ENCODE data around the gene RPL10L.

RPL10L gene

DNA sequence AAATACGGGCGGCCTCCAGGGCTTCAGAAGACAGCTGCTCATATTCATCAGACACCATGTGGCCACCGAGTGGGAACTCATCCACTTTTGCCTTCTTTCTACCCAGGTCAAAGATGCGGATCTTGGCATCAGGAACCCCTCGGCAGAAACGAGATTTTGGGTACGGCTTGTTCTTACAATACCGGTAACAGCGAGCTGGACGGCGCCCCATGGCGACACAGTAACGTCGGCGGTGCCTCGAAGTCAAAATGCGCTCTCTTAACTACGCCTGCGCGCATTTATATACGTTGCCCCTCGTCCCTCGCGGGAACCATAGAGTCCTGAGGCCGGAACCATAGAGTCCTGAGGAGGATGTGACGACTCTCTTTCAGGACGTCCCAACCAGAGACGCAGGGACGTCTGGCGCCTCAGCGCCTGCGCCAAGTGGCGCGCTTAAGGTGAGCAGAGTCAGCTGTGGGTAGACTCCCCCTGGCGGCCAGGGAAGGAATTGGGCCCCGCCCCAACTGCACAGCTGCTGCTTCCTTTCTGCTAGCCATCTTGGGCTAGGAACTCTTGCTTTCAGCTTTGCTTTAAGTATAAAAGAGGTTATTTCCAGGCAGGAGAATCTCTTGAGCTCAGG lies at the start of gene RPL10L:
Gene RPL10L (minus strand): TSS at position 256 of the 619 bp plus-strand sequence. CDS start 45 bp downstream, at position 211.
- DNase-seq: no peak

DNA sequence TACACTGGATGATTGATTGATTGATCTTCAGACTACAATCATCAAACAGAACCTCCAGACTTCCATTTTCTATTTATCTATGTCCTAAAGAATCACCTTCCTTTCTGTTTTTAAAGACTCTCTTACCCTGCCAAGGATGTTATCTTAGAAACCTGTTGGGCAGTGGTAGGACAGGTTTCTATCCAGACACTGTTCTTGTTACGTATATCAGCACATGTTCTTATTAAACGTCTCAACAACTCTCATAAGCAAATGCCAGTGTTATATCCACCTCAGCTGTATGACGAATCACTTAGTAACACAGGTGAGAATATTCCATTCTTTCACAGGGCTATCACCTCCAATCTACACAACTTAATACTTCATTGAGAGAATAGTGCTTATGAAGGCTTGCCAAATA lies 40.2 kb upstream of the RPL10L start:
- no peak for DNase-seq

DNA sequence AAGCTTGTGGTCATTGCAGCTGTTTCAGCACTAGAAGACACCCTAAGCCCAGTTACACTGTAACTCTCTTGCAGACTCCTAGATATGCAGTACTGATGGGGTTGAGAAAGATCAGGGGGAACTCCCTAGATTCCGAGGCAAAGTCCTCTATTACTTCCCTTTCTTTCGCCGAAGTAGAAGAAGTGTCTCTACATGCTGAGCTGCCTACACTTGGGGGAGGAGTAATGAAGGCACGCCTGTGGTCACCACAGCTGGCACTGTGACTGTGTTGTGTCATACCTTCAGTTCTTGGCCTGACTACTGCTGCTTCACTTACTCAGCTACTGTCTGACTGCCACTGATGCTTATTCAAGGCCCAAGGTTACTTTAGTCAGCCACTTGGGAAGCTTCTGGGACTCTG lies 35.1 kb upstream of the RPL10L start:
- DNase-seq: no peak

DNA sequence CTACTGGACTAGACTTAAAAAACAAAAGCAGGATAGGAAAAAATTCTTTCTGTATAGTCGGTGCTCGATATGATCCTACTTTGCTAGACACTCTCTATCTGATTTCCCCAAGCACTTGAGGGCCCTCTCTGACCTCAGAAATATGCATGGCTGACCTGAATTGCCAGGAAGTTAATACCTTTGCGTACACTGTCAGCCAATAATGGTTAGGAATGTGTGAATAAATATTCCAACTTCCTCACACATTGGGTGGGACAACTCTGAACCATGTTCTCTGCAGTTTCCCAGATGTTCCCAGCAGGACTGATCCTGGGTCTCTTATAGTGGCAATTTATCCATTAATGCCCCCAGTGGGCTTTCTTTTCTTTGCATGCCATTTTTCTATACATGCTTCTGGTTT lies 20.5 kb upstream of the RPL10L start:
- no peak for DNase-seq

DNA sequence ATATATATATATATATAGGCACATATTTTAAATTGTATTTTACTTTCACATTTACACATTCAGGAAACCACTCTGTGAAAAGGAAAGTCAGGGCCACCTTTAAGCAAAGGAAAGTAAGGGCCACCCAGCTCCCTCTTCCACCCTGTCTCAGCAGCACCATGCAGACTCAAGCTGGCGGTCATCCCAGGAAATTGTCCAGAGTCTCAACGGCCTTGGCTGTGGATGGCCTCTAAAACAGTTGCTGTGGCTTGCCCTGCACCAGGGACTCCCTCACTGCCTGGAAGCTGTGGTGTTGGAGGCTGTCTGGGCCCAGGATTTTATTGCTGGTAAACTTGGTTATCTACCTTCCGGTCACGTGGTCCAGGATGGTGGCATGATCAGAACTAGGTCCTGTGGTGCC lies 11.8 kb upstream of the RPL10L start:
- DNase-seq: no peak

DNA sequence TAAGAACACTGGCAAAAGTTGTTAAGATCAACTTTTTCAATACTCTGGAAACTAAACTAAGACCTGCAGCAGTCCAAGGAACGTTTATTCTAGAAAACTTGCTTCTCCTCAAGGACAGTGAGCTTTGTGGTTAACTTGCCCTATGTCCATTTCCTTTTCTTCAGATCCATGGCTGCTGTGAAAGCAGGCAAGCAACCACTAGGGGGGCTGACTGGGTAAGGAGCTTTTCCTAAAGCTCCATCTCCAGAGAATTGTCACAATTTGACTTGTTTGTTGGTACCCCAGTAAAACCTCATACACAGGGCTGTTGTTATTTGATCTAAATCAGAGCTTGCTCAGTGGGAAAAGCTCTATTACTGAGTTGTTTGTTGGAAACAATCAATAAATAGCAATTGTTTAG lies 10.1 kb upstream of the RPL10L start:
- no peak for DNase-seq

DNA sequence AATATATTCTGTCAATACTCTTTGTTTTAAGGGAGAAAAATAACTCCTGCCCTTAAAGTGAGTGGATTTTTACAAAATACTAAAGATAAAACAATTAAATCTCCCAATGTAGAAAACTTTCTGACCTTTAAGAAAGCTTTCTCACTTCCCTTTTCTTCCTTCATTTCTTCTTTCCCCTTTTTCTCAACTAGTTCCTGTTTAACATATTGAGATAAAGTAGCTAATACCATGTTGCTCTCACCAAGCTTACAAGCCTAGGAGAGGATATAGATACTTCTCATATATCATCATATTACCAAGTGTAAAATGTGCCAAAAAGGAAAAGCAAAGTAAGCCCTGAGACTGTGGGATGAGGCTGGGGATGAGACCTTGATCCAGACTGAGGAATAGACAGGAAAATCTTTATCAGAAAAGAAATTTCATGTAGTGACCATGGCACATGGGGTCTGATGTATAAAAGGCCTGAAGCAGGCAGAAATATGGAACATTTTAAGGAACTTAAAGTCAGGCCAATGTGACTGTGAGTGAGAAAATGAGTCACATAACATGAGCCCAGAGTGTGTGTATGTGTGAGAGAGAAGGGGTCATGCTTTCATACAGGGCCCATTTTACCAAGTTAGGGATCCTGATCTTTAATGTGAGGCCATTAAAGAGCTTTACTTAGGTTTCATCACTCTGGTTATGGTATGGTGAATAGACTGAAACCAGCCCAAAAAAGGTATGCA lies 1.6 kb upstream of the RPL10L start:
- no peak for DNase-seq

DNA sequence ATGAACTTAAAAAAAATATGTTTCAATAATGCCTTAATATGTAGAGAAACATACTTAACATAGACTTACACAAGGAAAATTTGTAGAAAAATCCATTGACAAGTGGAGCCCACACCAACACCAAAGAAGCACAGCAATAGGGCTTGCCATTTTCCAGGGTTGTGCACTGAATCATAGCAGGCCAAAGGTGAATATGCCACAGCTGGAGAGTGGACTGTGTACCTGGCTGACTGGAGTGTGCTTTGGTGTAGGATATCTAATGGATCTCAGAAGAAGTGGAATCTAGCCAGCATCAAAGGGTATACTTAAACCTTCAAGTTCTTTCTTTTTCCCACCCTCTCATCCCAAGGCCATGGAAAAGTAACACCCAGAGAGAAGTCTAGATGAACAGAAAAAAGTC lies 4.8 kb downstream of the RPL10L start:
- DNase-seq: no peak

DNA sequence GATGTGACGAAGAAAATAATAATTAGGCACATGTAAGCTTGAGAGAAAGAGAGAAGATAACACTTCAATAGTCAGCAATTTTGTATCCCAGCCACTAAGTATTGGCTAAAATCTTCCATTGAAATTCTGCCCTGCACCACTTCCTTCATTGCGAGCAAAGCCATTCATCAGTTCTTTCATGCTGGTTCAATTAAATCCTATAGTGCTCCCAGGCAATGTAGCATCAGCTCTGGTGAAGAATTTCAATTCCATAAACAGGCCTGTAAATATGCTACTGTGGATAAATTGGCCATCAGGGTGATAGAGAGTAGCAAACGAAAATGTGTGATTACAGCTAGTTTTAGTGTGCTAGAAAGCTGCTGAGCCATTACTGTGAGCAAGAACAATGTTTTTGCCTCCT lies 24.7 kb downstream of the RPL10L start:
- DNase-seq: no peak
